ENCODE measurements around the gene INVS. TPM values are rescaled to one million over a fixed set of nuclear protein-coding genes. Genes with fewer than 3 reads are reported as not detected.
A peak's percentile ranks its signal among the peaks of the same experiment; 100 is the strongest.
"Not testable (repeated sequence)": the region's sequence is repeated elsewhere in the genome, so short reads cannot be mapped to it uniquely, and the experiment has no call there.

The INVS gene
- polyA plus RNA-seq, 1 experiment: 9.7 TPM

DNA sequence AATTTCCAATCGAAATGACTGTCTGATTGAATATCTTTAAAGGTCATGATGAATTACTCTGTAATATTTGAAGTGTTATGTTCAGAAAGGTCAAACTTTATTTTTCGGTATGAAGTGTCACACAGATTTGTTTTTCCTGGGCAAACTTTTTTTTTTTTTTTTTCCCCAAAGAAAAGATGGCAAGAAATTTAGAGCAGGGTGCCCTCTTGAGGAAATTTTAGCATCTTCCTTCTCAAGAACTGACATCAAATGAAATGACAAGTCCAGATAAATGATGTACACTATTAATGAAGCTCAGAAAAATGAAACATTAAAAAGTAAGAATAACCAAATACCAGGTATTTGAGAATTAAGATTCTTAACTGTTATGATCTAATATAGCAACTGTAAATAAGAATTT, 123.6 kb downstream of the INVS start:
- peak; percentile 8 for DNase-seq (ENCODE audit: low read depth)
- no peak overlapping the region for H3K4me3 ChIP-seq (ENCODE audit: low read depth, low read length)
- no peaks in the 10 kb centered on the region for H3K27me3 ChIP-seq (ENCODE audit: control insufficient read depth, insufficient read depth, low read length)
- CTCF ChIA-PET: interaction anchor here (0.6 to 1.5 kb wide), 7 partner anchors 12 to 1040 kb away, joined by 3 to 5 read pairs (median 4); no protein-coding TSS in a partner anchor
- TF ChIP-seq, protein P1, sequence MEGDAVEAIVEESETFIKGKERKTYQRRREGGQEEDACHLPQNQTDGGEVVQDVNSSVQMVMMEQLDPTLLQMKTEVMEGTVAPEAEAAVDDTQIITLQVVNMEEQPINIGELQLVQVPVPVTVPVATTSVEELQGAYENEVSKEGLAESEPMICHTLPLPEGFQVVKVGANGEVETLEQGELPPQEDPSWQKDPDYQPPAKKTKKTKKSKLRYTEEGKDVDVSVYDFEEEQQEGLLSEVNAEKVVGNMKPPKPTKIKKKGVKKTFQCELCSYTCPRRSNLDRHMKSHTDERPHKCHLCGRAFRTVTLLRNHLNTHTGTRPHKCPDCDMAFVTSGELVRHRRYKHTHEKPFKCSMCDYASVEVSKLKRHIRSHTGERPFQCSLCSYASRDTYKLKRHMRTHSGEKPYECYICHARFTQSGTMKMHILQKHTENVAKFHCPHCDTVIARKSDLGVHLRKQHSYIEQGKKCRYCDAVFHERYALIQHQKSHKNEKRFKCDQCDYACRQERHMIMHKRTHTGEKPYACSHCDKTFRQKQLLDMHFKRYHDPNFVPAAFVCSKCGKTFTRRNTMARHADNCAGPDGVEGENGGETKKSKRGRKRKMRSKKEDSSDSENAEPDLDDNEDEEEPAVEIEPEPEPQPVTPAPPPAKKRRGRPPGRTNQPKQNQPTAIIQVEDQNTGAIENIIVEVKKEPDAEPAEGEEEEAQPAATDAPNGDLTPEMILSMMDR (IDR thresholded peaks at IDR 0.05; ENCODE audit: insufficient read depth, low read depth, low read length): peak; percentile 54
- no peaks in the 10 kb centered on the region for H3K36me3 ChIP-seq (ENCODE audit: control insufficient read depth, insufficient read depth, low read length)
- POLR2A ChIA-PET: interaction anchor here (0.6 kb wide), 1 partner anchor 266 kb away, joined by 7 read pairs; no protein-coding TSS in a partner anchor

DNA sequence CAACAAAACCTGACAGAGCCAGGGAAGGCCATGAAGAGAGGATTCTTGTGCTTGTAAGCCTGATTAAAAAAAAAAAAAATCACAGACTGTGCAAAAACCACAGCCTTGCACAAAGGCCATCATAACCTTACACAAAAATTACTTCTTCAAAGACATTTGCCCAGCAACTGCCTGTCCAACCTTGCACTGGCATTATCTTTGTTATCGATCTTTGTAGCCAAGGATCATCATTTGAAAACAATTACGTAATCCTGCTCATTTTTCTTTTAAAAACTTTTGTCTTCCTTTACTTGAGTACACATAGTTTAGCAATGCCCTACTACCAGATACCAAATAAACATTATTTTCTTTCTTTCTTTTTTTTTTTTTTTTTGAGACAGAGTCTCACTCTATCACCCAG, 128.6 kb downstream of the INVS start:
- CTCF ChIA-PET: no interaction called here

DNA sequence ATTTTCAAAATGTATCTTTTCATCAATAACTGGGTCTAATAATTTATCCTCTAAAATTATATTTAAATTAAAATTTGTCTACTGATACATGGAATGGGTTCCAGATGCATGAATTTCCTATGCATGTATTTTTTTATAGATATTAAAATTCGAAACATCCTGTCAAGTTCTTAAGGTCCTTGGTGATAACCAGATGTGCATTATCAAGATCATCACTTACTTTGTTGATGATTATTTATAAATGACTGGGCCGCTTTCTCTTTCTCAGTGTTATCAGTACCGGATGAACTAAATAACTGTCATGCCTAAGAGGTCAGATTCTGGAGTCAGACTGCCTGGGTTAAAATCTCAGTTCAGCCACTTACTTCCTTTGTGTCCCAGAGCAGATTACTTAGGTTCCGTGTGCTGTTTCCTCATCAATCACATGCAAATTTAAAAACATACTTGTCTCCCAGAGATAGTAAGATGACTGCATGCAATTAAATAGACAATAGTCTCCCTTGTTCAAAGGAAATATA, 129.4 kb downstream of the INVS start:
- DNase-seq (ENCODE audit: low read depth): no peak
- H3K27me3 ChIP-seq (ENCODE audit: control insufficient read depth, insufficient read depth, low read length): no peaks in the 10 kb centered on the region
- ChIA-PET POLR2A (no interaction called here), CTCF (no interaction called here)
- no peak overlapping the region for H3K4me3 ChIP-seq (ENCODE audit: low read depth, low read length)
- TF ChIP-seq, protein P1 (IDR thresholded peaks at IDR 0.05; ENCODE audit: insufficient read depth, low read depth, low read length): no peak
- no peaks in the 10 kb centered on the region for H3K36me3 ChIP-seq (ENCODE audit: control insufficient read depth, insufficient read depth, low read length)

More for the DNA sequence above, 128.6 kb downstream of the INVS start:
- H3K36me3 ChIP-seq (ENCODE audit: control insufficient read depth, insufficient read depth, low read length): no peaks in the 10 kb centered on the region
- no peak overlapping the region for H3K4me3 ChIP-seq (ENCODE audit: low read depth, low read length)
- no peaks in the 10 kb centered on the region for H3K27me3 ChIP-seq (ENCODE audit: control insufficient read depth, insufficient read depth, low read length)
- DNase-seq (ENCODE audit: low read depth): no peak
- TF ChIP-seq, protein P1 (IDR thresholded peaks at IDR 0.05; ENCODE audit: insufficient read depth, low read depth, low read length): no peak
- POLR2A ChIA-PET: no interaction called here

GRCh38 chr9:100229136-100229535, 130.1 kb downstream of the INVS start:
- Histone ChIP-seq H3K36me3 (ENCODE audit: control insufficient read depth, insufficient read depth, low read length) (no peaks in the 10 kb centered on the region), H3K27me3 (ENCODE audit: control insufficient read depth, insufficient read depth, low read length) (no peaks in the 10 kb centered on the region), H3K4me3 (ENCODE audit: low read depth, low read length) (no peak overlapping the region)
- ChIA-PET POLR2A (no interaction called here), CTCF (no interaction called here)
- DNase-seq (ENCODE audit: low read depth): no peak
- TF ChIP-seq, protein P1 (IDR thresholded peaks at IDR 0.05; ENCODE audit: insufficient read depth, low read depth, low read length): no peak

DNA sequence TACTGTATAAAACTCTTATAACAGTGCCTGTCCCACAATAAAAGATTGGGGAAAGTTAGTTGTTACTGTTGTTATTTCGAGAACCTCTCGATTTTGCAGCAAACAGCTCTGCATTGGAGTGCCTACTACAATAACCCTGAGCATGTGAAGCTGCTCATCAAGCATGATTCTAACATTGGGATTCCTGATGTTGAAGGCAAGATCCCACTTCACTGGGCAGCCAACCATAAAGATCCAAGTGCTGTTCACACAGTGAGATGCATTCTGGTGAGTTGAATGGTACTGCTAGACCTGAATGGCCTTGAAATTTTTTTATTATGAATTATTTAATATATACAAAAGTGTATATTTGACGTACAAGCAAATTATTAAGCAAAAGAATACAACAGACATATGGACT, 130.5 kb downstream of the INVS start:
- ChIA-PET CTCF (no interaction called here), POLR2A (no interaction called here)
- DNase-seq (ENCODE audit: low read depth): no peak
- no peak overlapping the region for H3K4me3 ChIP-seq (ENCODE audit: low read depth, low read length)
- no peaks in the 10 kb centered on the region for H3K27me3 ChIP-seq (ENCODE audit: control insufficient read depth, insufficient read depth, low read length)
- TF ChIP-seq, protein P1 (IDR thresholded peaks at IDR 0.05; ENCODE audit: insufficient read depth, low read depth, low read length): no peak
- H3K36me3 ChIP-seq (ENCODE audit: control insufficient read depth, insufficient read depth, low read length): no peaks in the 10 kb centered on the region

DNA sequence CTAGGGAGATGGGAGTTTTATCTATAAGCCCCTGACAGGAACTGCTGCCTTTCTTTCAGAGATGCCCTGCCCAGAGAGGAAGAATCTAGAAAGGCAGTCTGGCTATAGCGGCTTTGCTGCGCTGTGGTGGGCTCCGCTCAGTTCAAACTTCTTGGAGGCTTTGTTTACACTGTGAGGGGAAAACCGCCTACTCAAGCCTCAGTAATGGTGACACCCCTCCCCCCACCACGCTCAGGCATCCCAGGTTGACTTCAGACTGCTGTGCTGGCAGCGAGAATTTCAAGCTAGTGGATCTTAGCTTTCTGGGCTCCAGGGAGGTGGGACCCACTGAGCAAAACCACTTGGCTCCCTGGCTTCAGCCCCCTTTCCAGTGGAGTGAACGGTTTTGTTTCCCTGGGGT, 137.9 kb downstream of the INVS start:
- H3K36me3 ChIP-seq (ENCODE audit: control insufficient read depth, insufficient read depth, low read length); DNase-seq (ENCODE audit: low read depth); H3K27me3 ChIP-seq (ENCODE audit: control insufficient read depth, insufficient read depth, low read length); H3K4me3 ChIP-seq (ENCODE audit: low read depth, low read length); POLR2A ChIA-PET: not testable (repeated sequence)
- CTCF ChIA-PET: interaction anchor here (0.6 to 1.1 kb wide), 3 partner anchors 44 to 364 kb away, joined by 3 to 4 read pairs (median 4); no protein-coding TSS in a partner anchor
